ENCODE data around the gene ITGB3. TPM values are rescaled to one million over a fixed set of nuclear protein-coding genes. Genes with fewer than 3 reads are reported as not detected.

ITGB3 gene
- total and polyA plus RNA-seq, 9 donors, result 7.9 to 19.1 (median 16.1) TPM

- WGBS (ENCODE audit: insufficient coverage), result 83% methylated on average over 1 of the region's 2 CpGs
- Histone ChIP-seq H3K27me3 (ENCODE audit: control insufficient read depth, insufficient read depth, low read length) (no peaks in the 10 kb centered on the region), H3K36me3 (ENCODE audit: control insufficient read depth, insufficient read depth, low read length) (peaks cover 2% of the 10 kb centered on the region), H3K27ac (ENCODE audit: low read length) (no peak overlapping the region), H3K4me3 (ENCODE audit: low read length) (no peak overlapping the region), H3K9me3 (replicated peaks; ENCODE audit: control insufficient read depth, low read depth, low read length) (no peaks in the 10 kb centered on the region), H3K4me1 (ENCODE audit: control insufficient read depth, insufficient read depth, low read length) (peaks cover 31% of the 10 kb centered on the region)
- DNase-seq, result no peak
Measured at GRCh38 chr17:47273245-47273644, 19.6 kb downstream of the ITGB3 start.

GRCh38 chr17:47274319-47275069, 20.9 kb downstream of the ITGB3 start:
- WGBS (ENCODE audit: insufficient coverage), result 86% methylated on average over 1 of the region's 5 CpGs
- Histone ChIP-seq H3K4me1 (ENCODE audit: control insufficient read depth, insufficient read depth, low read length) (peaks cover 41% of the 10 kb centered on the region), H3K27ac (ENCODE audit: low read length) (no peak overlapping the region), H3K36me3 (ENCODE audit: control insufficient read depth, insufficient read depth, low read length) (peaks cover 3% of the 10 kb centered on the region), H3K4me3 (ENCODE audit: low read length) (no peak overlapping the region), H3K27me3 (ENCODE audit: control insufficient read depth, insufficient read depth, low read length) (no peaks in the 10 kb centered on the region), H3K9me3 (replicated peaks; ENCODE audit: control insufficient read depth, low read depth, low read length) (no peaks in the 10 kb centered on the region)
- DNase-seq, result no peak

DNA sequence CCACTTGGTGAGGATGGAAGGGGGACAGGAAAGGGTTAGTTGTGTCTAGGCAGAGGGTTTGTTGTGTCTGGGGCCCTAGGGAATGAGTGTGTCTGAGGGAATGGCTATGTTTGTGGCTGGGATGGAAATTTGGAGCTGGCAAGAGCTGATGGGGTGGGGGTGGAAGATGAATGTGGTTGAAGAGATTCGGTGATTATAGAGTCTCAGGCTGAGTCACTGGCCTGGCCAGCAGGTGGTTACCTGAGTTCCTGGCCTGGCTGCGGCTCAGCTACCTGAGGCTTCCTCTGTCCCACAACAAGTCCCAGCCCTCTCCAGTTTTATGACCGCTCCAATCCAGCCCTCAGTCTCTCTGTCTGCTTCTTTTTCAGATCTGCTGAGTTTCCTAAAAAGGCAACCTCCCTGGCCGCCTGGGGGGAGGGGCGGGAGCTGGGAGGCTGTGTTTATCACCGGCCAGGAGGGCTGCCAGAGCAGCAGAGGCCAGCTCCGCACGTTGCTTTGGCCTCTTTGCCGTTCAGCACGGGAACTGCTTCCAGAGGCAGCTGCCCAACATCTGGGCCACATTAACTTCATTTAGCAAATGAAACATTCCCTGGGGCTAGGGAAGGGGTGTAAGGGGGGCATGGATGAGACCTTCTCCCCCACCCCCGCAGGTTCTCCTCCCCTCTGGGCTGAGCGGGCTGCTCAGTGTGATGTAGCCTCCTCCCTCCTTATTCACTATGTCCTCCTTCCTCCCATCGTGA, 21.8 kb downstream of the ITGB3 start:
- DNase-seq, result peak; percentile 98
- Histone ChIP-seq H3K36me3 (ENCODE audit: control insufficient read depth, insufficient read depth, low read length) (peaks cover 5% of the 10 kb centered on the region), H3K9me3 (replicated peaks; ENCODE audit: control insufficient read depth, low read depth, low read length) (no peaks in the 10 kb centered on the region), H3K4me3 (ENCODE audit: low read length) (no peak overlapping the region), H3K4me1 (ENCODE audit: control insufficient read depth, insufficient read depth, low read length) (peaks cover 47% of the 10 kb centered on the region), H3K27ac (ENCODE audit: low read length) (peak overlapping the region; percentile 84), H3K27me3 (ENCODE audit: control insufficient read depth, insufficient read depth, low read length) (no peaks in the 10 kb centered on the region)
- 6% methylated on average over 6 of the region's 13 CpGs for WGBS (ENCODE audit: insufficient coverage)

DNA sequence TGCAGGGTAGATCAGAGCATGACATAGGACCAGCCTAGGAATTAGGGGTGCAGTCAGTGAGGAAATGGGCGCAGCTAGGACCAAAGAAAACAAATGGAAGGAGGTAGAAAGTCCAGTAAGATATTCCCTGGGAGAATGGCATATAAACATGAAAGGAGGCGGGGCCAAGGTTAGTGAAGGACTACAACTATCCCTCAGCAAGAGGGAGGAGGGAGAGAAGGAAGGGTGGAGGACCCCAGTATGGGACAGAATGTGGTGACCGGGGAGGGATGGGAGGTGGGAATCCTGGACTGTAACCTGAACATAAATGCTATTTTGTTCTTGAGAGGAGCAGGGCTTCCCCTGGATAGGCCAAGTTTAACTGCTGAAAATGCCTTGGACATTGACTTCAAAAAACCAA, 22.8 kb downstream of the ITGB3 start:
- peak; percentile 65 for DNase-seq
- peak overlapping the region; percentile 84 for H3K27ac ChIP-seq (ENCODE audit: low read length)
- no peak overlapping the region for H3K4me3 ChIP-seq (ENCODE audit: low read length)
- H3K36me3 ChIP-seq (ENCODE audit: control insufficient read depth, insufficient read depth, low read length), result peaks cover 5% of the 10 kb centered on the region
- no peaks in the 10 kb centered on the region for H3K9me3 ChIP-seq (replicated peaks; ENCODE audit: control insufficient read depth, low read depth, low read length)
- 61% methylated on average over 3 of the region's 3 CpGs for WGBS (ENCODE audit: insufficient coverage)
- H3K27me3 ChIP-seq (ENCODE audit: control insufficient read depth, insufficient read depth, low read length), result no peaks in the 10 kb centered on the region
- H3K4me1 ChIP-seq (ENCODE audit: control insufficient read depth, insufficient read depth, low read length), result peaks cover 47% of the 10 kb centered on the region

GRCh38 chr17:47276868-47277267, 23.2 kb downstream of the ITGB3 start:
- H3K4me1 ChIP-seq (ENCODE audit: control insufficient read depth, insufficient read depth, low read length), result peaks cover 47% of the 10 kb centered on the region

DNA sequence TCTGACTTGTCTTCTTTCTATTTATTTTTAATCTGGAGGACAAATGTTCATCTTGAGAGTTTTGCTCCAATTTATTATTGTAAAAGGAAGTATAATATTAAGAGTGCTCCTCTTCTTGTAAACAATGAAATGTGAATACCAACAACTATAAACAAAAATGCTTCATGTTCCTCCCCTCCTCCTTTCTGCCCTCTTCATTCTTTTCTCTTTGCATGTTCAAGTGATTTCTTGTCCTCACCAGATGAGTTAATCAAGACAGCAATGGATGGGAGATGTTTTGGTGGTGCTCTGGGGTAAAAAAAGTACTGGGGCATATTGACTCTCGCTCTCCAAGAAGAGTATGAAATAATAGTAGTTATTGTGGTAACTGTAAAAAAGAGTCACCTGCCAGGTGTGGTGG, 24.3 kb downstream of the ITGB3 start:
- Histone ChIP-seq H3K27me3 (ENCODE audit: control insufficient read depth, insufficient read depth, low read length) (no peaks in the 10 kb centered on the region), H3K4me1 (ENCODE audit: control insufficient read depth, insufficient read depth, low read length) (peaks cover 47% of the 10 kb centered on the region), H3K27ac (ENCODE audit: low read length) (no peak overlapping the region), H3K4me3 (ENCODE audit: low read length) (no peak overlapping the region), H3K9me3 (replicated peaks; ENCODE audit: control insufficient read depth, low read depth, low read length) (no peaks in the 10 kb centered on the region), H3K36me3 (ENCODE audit: control insufficient read depth, insufficient read depth, low read length) (peaks cover 5% of the 10 kb centered on the region)
- DNase-seq, result no peak
- WGBS (ENCODE audit: insufficient coverage), result 100% methylated on average over 1 of the region's 1 CpG

More at GRCh38 chr17:47276868-47277267, 23.2 kb downstream of the ITGB3 start:
- H3K27me3 ChIP-seq (ENCODE audit: control insufficient read depth, insufficient read depth, low read length), result no peaks in the 10 kb centered on the region
- 0% methylated on average over 1 of the region's 10 CpGs for WGBS (ENCODE audit: insufficient coverage)
- no peak overlapping the region for H3K4me3 ChIP-seq (ENCODE audit: low read length)
- peak; percentile 96 for DNase-seq
- H3K27ac ChIP-seq (ENCODE audit: low read length), result peak overlapping the region; percentile 84
- peaks cover 5% of the 10 kb centered on the region for H3K36me3 ChIP-seq (ENCODE audit: control insufficient read depth, insufficient read depth, low read length)
- no peaks in the 10 kb centered on the region for H3K9me3 ChIP-seq (replicated peaks; ENCODE audit: control insufficient read depth, low read depth, low read length)

GRCh38 chr17:47278561-47278960, 24.9 kb downstream of the ITGB3 start:
- Histone ChIP-seq H3K4me3 (ENCODE audit: low read length) (no peak overlapping the region), H3K4me1 (ENCODE audit: control insufficient read depth, insufficient read depth, low read length) (peaks cover 47% of the 10 kb centered on the region), H3K9me3 (replicated peaks; ENCODE audit: control insufficient read depth, low read depth, low read length) (no peaks in the 10 kb centered on the region), H3K27ac (ENCODE audit: low read length) (peak overlapping the region; percentile 89), H3K36me3 (ENCODE audit: control insufficient read depth, insufficient read depth, low read length) (peaks cover 3% of the 10 kb centered on the region), H3K27me3 (ENCODE audit: control insufficient read depth, insufficient read depth, low read length) (no peaks in the 10 kb centered on the region)
- DNase-seq, result no peak
- WGBS (ENCODE audit: insufficient coverage), result 72% methylated on average over 3 of the region's 4 CpGs

DNA sequence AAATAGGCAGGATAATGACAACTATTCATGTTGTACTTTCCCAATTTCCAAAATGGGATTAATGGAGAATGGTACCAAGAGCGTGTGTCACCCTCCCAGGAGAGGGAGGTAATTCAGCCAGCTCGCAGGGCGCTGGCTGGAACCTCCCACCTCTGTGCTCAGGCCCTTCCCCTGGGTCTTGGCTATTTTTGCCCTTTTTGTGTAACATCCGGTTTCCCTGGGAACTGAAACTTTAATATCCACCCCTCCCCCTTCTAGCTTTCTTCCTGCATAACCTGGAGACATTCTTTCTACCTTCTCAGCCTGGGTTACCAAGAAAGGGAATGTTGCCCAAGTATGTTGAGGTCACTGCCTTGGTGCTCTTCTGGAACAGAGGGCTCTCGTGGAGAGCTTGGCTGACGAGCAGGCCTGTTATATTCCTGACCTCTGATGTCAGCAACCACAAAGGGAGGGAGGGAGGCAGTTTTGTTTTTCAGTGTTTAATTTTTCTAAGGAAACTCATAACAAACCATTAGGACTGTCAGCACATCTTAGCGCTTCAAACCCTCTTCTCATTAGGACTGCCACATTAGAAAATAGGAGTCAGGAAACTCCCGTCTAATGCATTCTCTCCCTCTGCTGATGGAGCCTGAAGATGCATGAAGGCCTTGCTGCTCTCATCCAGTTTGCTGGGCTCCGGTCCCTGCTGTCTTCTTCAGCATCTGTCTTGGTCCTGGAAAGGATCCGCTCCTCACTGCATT, 25.6 kb downstream of the ITGB3 start:
- no peaks in the 10 kb centered on the region for H3K27me3 ChIP-seq (ENCODE audit: control insufficient read depth, insufficient read depth, low read length)
- H3K27ac ChIP-seq (ENCODE audit: low read length), result peak overlapping the region; percentile 89
- H3K4me1 ChIP-seq (ENCODE audit: control insufficient read depth, insufficient read depth, low read length), result peaks cover 47% of the 10 kb centered on the region
- H3K4me3 ChIP-seq (ENCODE audit: low read length), result no peak overlapping the region
- H3K9me3 ChIP-seq (replicated peaks; ENCODE audit: control insufficient read depth, low read depth, low read length), result no peaks in the 10 kb centered on the region
- H3K36me3 ChIP-seq (ENCODE audit: control insufficient read depth, insufficient read depth, low read length), result peaks cover 3% of the 10 kb centered on the region
- WGBS (ENCODE audit: insufficient coverage), result no CpG with 5 or more reads among the region's 10 CpGs
- DNase-seq, result peak; percentile 83

- Histone ChIP-seq H3K9me3 (replicated peaks; ENCODE audit: control insufficient read depth, low read depth, low read length) (no peaks in the 10 kb centered on the region), H3K27ac (ENCODE audit: low read length) (peak overlapping the region; percentile 89), H3K36me3 (ENCODE audit: control insufficient read depth, insufficient read depth, low read length) (peaks cover 3% of the 10 kb centered on the region), H3K4me3 (ENCODE audit: low read length) (no peak overlapping the region), H3K4me1 (ENCODE audit: control insufficient read depth, insufficient read depth, low read length) (peaks cover 40% of the 10 kb centered on the region), H3K27me3 (ENCODE audit: control insufficient read depth, insufficient read depth, low read length) (no peaks in the 10 kb centered on the region)
- no peak for DNase-seq
- 74% methylated on average over 9 of the region's 14 CpGs for WGBS (ENCODE audit: insufficient coverage)
Measured at GRCh38 chr17:47280072-47280811, 26.6 kb downstream of the ITGB3 start.

All from muscle of leg (tissue), 11 donors.